Activated CD8-positive, alpha-beta memory T cell treated with anti-CD3 and anti-CD28 coated beads, Interleukin-2, amount 50 U/mL, for 1 hour (primary cell): ENCODE measurements around the gene TRPV4.
A peak's percentile ranks its signal among the peaks of the same experiment; 100 is the strongest.
"Not testable (repeated sequence)": the region's sequence is repeated elsewhere in the genome, so short reads cannot be mapped to it uniquely, and the experiment has no call there.

ENCODE experiments used
- DNase-seq: peaks from one replicate; pipeline ENCODE4 v3.0.0-alpha.2; 2020; ENCODE audit errors: extremely low read depth

TRPV4 gene

DNA sequence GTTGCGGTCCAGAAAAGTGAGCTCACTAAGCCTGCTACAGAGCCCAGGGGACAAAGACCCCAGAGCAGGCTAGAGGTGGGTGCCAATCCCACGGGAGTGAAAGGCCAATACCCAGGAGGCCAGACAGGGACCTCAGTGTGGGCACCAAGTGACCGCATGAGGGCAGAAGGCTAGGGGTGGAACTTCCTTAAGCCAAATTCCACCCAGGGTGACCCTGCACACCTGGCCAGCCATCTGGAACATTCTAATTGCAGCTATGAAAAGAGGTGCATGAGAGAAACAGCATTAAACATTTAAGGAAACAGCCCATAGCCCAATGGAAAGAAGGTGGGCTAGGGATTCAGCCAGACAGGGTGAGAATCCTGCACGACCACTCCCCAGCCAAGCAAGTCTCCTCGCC lies 27.8 kb upstream of the TRPV4 start:
- no peak for DNase-seq

DNA sequence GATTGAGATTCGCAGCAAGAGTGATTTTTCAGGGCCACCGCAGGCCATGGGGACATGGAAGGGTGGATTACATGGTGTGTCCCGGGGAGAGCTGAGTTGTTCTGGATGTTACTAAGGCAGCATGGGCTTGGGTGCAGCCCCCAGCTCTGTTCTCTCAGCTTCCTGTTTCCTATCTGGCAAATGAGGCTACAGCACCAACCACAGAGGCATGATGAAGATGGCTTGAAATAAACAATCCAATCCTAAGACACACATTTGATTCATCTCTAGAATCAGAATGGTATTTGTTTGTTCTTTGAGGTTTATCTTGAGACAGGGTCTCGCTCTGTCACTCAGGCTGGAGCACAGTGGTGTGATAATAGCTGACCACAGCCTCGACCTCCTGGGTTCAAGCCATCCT lies 25.6 kb upstream of the TRPV4 start:
- DNase-seq: no peak

- no peak for DNase-seq
These were observed 24.5 kb upstream of the TRPV4 start for GRCh38 chr12:109857715-109858114.

- DNase-seq: no peak
These were observed 22.2 kb upstream of the TRPV4 start for GRCh38 chr12:109855377-109855776.

DNA sequence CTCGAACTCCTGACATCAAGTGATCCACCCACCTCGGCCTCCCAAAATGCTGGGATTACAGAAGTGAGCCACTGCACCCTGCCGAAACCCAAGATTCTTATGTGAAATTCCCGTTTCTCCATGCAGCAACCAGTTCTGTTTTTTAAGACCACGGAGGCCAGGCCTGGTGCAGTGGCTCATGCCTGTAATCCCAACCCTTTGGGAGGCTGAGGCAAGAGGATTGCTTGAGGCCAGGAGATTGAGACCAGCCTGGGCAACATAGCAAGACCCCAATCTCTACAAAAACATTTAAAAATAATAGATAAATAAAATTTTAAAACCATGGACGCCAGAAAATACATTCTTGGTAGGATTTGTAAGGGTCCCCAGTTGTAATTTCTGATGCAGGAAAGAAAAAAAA lies 17.3 kb upstream of the TRPV4 start:
- DNase-seq: not testable (repeated sequence)

GRCh38 chr12:109847142-109847735 lies 14.0 kb upstream of the TRPV4 start:
- no peak for DNase-seq

DNA sequence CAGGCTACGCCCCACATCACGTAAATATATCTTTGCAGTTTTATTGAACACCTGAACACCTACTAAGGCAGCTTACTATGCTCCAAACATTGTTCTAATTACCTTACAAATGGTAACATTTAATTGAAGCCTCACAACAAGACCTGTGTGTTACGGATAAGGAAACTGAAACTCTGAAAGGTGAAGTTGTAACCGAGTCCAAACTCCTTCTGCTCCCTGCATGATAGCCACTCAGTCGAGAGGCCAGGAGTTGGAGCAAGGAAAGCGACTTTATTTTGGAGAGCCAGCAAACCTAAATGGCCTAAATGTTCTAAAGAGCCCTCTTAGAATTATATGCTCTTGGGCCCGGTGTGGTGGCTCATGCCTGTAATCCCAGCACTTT lies 12.6 kb upstream of the TRPV4 start:
- no peak for DNase-seq

DNA sequence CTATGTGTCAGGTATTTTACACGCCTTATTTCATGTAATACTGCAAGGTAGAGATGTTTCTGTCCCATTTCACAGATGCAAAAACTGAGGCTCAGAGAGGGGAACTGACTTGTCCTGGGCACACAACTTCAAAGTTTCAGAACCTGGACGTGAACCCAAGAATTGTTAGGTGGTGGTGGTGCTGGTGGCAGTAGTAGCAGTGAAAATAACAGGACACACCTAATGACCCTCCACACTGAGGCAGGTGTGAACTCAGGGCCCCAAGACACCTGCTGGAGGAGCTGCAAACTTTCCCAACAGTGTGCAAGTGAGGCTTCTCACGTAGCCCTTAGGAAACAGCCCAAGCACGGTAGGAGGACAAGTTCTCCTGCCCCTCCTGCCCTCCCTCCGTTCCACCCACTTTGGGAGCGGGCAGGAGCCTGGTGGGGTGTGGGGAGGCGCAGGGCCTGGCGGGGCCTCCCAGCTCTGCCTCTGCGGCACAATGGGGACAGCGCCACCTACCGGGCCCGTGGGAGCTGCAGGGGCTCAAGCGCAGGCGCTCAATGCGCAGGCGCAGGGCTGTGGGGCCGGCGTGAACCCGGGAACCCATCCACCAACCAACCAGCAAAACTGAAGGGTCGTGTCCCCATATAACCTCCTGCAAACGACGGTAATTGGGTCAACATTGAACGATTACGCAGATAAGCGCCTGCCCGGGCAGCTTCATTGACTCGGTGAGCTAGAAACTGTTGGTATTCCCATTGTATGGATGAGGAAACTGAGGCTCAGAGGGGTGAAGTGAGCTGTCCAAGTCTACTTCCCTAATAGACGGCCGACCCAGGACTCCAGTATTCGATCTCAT lies 12.0 kb upstream of the TRPV4 start:
- peak; percentile 50 for DNase-seq

DNA sequence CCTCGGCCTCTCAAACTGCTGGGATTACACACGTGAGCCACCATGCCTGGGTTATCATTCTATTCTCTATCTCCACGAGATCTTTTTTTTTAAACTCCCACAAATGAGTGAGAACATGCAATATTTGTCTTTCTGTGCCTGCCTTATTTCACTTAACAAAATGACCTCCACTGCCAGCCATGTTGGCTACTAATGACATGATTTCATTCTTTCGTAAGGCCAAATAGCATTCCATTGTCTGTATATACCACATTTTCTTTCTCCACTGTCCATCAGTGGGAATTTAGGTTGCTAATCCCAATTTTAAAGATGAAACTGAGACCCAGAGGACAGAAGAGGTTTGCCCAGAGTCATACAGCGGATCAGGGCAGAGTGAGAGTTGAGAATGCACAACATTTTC lies 10.9 kb upstream of the TRPV4 start:
- no peak for DNase-seq

- no peak for DNase-seq
These were observed 8.8 kb upstream of the TRPV4 start for GRCh38 chr12:109842021-109842420.

- DNase-seq: no peak
These were observed 8.2 kb upstream of the TRPV4 start for GRCh38 chr12:109841356-109841755.

- no peak for DNase-seq
These were observed 7.3 kb upstream of the TRPV4 start for GRCh38 chr12:109840305-109841074.

- DNase-seq: no peak
These were observed 6.2 kb upstream of the TRPV4 start for GRCh38 chr12:109839444-109839843.

GRCh38 chr12:109836916-109837315 lies 3.7 kb upstream of the TRPV4 start:
- no peak for DNase-seq

- DNase-seq: no peak
These were observed 2.6 kb upstream of the TRPV4 start for GRCh38 chr12:109835827-109836226.

DNA sequence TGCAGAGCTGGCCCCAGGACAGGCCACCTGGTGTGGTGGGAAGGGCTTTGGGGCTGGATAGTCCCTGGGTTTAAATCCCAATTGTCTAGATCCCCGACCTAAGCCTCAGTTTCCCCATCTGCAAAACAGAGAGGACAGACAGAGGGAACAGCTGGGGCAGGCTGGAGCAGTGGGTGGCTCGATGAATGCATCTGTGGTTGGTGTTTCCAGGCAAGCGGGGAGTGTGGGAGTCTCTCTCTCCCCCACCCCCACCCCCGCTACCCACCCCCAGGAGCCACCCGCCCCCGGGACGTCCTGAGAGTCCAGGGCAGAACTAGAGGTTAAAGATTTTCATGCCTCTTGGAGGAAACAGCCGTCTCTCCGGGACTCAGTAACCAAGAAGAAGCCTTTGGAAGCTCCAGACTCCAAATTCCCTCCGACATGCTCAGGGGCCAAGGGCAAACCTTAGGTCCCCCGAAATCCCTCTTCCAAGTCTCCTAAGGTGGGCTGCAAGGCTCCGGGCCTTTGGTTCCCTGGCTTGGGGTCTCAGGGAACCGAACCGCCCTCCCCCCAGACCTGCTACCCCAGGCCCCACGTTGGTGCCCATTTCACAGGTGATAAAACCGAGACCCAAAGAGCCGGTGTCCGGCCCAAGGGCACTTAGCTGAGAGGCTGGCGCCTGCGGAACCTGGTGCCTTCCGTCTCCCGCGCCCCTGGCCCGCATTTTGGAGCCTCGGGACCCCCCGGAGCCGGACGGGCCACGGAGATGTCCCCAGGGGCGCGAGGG lies 474 bp downstream of the TRPV4 start:
- DNase-seq: no peak

- no peak for DNase-seq
These were observed 1.3 kb downstream of the TRPV4 start for GRCh38 chr12:109831929-109832328.

DNA sequence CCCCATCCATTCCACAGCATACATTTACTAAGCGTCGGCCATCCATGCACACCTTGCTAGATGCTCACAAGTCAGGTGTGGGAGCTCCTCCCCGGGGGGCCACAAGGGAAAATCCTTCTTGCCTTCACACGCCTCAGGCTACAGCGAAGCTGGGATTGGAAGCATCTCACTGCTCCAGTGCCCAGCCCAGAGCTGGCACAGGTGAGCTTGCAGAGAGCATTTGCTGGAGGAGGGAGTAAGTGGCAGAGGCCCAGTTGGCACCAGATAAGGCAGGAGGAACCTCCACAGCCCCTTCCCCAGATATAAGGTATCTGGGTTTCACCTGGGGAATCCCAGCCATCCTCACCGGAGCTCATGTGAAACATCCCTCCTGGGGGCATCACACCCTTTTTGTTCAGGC lies 1.8 kb downstream of the TRPV4 start:
- no peak for DNase-seq

DNA sequence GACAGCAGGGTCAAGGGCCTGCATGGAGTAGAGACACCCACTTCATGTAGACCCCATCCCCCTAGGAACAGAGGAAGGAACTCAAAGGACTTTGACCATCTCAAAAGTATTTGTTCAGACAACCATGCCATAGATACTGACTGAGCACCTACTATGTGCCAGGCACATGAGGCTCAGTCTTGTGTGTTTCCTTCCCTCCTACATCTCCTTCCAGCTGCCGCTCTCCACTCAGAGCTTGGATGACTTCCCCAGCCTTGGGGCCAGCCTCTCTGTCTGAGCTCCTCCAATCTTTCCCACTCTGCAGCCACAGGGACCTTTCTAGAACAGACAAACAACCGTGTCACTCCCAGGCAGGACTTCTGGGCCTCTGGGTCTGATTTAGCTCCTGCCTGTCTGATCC lies 2.5 kb downstream of the TRPV4 start:
- DNase-seq: no peak

DNA sequence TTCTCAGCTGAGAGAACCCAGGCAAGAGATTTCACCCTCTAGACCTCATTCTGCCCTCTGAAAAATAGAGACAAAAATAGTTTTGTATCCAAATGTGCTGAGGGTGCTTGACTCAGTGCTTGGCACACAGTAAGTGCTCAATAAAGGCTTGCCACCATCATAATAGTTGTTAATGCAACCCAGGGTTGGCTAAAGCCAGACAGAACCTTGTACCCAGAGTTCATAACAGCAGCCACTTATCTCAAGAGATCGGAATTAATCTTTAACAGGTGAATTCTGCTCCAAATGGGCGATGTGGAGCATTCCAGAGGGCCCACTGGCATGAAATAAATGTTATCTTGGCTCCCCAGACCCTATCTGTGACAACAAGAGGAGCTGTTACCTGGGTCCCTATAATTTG lies 2.9 kb downstream of the TRPV4 start:
- no peak for DNase-seq

GRCh38 chr12:109829667-109830066 lies 3.5 kb downstream of the TRPV4 start:
- no peak for DNase-seq
